ENCODE data around the gene PRIMPOL. TPM values are rescaled to one million over a fixed set of nuclear protein-coding genes. Genes with fewer than 3 reads are reported as not detected.

The PRIMPOL gene
- polyA plus RNA-seq, 1 donor from 2014 or later, result 12.6 TPM

DNA sequence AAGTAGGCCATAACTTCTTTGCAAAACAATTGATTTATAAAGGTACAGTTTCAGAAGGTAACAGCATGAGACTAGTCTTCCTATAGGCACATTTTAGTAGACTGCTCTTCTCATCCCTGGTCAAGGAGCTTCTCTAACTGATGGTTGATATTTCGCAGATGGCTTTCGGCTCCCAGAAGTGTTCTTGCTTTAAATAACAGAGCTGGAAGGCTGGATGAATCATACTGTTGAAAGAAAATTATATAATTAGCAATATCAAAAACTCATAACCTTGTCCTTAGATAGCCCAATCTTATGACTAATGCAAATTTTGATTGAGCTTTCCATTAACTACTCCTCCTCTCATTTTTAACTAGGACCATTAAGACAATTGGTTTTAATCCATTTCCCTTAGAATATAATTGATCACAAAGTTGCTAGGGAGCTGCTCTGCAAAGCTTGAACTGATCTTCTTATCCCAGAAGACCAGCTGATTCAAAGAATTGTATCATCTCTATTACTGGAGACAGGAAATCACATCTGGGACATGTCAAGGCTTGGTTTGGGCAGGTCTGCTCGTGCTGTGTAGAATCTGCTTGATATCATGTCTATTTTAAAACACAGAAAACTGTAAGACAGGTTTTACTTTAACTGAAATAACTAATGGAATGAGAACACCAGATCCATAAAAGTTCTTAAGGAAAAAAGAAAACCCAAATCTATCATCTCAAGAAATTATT lies 45.8 kb downstream of the PRIMPOL start:
- H3K4me1 Mint-ChIP-seq, result no peaks in the 10 kb centered on the region
- no peak overlapping the region for H3K27ac Mint-ChIP-seq
- peaks cover 4% of the 10 kb centered on the region for H3K36me3 Mint-ChIP-seq
- H3K9me3 Mint-ChIP-seq, result no peaks in the 10 kb centered on the region
- H3K4me3 Mint-ChIP-seq, result no peak overlapping the region
- no peaks in the 10 kb centered on the region for H3K27me3 Mint-ChIP-seq

DNA sequence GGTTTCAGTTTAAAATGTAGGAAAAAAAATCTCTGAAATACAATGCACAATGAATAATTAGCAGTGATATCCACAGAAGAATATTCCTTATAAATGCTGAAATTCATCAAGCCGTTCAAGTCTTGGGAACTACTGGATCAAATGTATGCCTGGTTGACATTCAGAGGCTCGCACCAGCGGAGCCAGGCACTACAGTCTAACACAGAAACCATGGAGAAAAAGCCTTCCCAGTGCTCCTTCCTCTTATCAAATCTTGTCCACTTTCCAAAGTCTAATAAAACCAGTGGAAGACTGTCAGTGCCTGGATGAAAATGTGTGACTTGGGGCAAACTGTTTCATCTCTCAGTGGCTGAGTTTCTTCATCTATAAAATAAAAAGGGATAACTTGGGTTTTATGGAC lies 48.4 kb downstream of the PRIMPOL start:
- Mint-ChIP-seq H3K27ac (no peak overlapping the region), H3K4me3 (no peak overlapping the region), H3K27me3 (no peaks in the 10 kb centered on the region), H3K4me1 (no peaks in the 10 kb centered on the region), H3K9me3 (no peaks in the 10 kb centered on the region), H3K36me3 (peaks cover 4% of the 10 kb centered on the region)

DNA sequence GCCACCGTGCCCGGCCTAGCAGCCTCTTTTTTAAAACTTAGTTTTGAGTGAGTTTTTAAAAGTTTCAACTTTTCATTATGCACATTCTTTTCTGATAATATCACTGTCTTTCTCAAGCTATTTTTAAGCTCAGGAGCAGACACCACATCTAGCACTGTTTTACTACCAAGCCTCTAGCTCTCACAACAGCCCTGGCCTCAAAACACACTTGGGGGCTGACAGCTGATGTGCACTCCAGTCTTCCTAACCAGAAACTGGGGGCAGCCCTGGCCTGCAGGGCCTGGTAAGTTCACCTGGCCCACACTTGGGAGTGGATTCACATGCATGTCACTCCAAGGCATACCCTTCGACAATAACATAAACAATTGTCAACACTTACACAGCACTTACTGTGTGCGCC lies 50.4 kb downstream of the PRIMPOL start:
- Mint-ChIP-seq H3K27me3 (no peaks in the 10 kb centered on the region), H3K9me3 (no peaks in the 10 kb centered on the region), H3K4me3 (no peak overlapping the region), H3K27ac (no peak overlapping the region), H3K4me1 (no peaks in the 10 kb centered on the region), H3K36me3 (peaks cover 4% of the 10 kb centered on the region)

DNA sequence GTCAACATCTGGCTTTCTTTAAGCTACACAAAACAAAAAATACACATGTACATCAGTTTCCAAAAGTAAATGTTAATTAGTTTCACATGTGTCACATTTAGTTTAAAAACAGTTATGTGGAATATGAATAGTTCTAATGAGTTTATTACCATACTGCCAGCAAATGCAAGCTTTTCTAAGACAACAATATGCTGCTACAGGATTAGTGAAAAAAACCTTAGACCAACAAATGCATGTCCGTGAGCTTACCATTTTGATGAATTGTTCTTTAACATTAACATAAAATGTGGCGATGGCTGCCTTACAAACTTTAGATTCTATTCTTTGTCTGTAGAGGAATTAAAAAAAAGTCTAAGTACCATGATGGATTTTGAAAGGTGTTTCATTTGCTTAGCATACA lies 52.6 kb downstream of the PRIMPOL start:
- no peaks in the 10 kb centered on the region for H3K9me3 Mint-ChIP-seq
- H3K4me1 Mint-ChIP-seq, result peaks cover 0 to 3% (median 2%) of the 10 kb centered on the region in 3 donors
- no peak overlapping the region for H3K27ac Mint-ChIP-seq
- peaks cover 2% of the 10 kb centered on the region for H3K36me3 Mint-ChIP-seq
- H3K4me3 Mint-ChIP-seq, result no peak overlapping the region
- H3K27me3 Mint-ChIP-seq, result no peaks in the 10 kb centered on the region

DNA sequence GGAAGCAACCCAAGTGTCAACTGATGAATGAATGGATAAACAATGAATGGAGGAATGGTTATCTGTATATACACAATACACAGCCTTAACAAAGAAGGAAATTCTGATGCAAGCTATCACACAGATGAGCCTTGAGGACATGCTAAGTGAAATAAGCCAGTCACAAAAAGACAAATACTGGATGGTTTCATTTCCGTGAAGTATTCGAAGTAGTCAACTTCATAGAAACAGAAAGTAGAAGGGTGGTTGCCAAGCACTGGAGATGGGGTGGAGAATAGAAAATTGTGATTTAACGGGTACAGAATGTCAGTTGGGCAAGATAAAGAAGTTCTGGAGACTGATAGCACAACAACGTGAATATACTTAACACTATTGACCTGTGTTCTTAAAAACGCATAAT lies 56.2 kb downstream of the PRIMPOL start:
- peaks cover 4% of the 10 kb centered on the region for H3K36me3 Mint-ChIP-seq
- peaks cover 0 to 3% (median 2%) of the 10 kb centered on the region in 3 donors for H3K4me1 Mint-ChIP-seq
- H3K27me3 Mint-ChIP-seq, result no peaks in the 10 kb centered on the region
- no peak overlapping the region for H3K27ac Mint-ChIP-seq
- no peaks in the 10 kb centered on the region for H3K9me3 Mint-ChIP-seq
- peak overlapping the region in 2 of 4 donors; percentile 1 to 3 for H3K4me3 Mint-ChIP-seq

DNA sequence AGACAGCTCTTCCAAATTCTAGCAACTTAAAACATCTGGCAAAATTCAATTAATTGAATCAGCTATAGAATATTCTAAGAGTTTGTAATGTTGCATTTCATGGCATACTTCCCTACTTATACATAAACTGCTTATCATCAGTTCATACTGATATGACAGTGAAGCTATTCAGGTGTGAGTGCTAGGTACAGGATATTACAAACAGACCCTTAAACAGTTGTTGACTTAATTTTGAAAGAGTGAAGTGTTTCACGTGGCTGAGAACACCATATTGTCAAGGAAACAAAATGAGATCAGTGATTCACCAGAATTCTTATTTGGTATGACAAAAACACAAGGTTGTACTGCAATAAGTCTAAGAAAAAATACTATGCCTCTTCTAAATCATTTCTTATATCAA lies 56.9 kb downstream of the PRIMPOL start:
- peaks cover 4% of the 10 kb centered on the region for H3K36me3 Mint-ChIP-seq
- H3K27ac Mint-ChIP-seq, result no peak overlapping the region
- no peaks in the 10 kb centered on the region for H3K9me3 Mint-ChIP-seq
- H3K4me1 Mint-ChIP-seq, result peaks cover 0 to 3% (median 2%) of the 10 kb centered on the region in 3 donors
- H3K4me3 Mint-ChIP-seq, result peak overlapping the region in 1 of 4 donors; percentile 21
- H3K27me3 Mint-ChIP-seq, result no peaks in the 10 kb centered on the region

DNA sequence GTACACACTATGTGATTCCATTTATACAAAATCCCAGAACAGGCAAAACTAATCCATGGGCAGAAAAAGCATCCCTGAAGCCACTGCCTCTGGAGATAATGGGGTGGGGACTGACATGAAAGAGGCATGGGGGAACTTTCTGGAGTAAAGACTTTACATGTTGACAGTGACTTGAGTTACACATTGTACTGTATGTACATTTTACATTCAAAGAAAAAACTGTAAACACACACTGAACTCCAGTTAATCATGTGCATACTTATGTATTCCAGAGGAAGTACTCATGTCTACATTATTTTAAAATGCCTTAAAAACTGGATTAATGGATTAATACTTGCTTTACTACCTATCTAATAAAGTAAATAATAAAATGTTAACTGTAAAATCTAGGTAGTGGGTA lies 62.8 kb downstream of the PRIMPOL start:
- Mint-ChIP-seq H3K4me1 (peaks cover 2 to 5% (median 4%) of the 10 kb centered on the region in 3 donors), H3K27me3 (no peaks in the 10 kb centered on the region), H3K27ac (no peak overlapping the region), H3K36me3 (peaks cover 6% of the 10 kb centered on the region), H3K9me3 (no peaks in the 10 kb centered on the region), H3K4me3 (no peak overlapping the region)

DNA sequence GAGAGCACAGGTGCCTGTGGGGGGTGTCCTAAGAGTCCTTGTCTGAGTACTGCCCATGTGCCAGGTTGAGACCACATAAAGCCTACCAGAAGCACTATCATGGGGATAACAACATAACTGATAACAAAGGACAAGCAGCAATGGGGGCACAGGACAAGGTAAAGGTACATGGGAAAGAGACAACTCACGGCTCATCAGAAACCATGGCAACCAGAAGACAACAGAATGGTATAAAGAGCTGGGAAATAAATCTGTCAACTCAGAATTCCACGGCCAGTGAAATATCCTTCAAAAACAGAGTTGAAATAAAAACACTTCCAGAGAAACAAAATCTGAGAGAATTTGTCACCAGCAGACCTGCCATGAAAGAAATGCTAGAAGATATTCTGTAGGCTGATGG lies 64.3 kb downstream of the PRIMPOL start:
- Mint-ChIP-seq H3K9me3 (no peaks in the 10 kb centered on the region), H3K27ac (no peak overlapping the region), H3K4me3 (no peak overlapping the region)

DNA sequence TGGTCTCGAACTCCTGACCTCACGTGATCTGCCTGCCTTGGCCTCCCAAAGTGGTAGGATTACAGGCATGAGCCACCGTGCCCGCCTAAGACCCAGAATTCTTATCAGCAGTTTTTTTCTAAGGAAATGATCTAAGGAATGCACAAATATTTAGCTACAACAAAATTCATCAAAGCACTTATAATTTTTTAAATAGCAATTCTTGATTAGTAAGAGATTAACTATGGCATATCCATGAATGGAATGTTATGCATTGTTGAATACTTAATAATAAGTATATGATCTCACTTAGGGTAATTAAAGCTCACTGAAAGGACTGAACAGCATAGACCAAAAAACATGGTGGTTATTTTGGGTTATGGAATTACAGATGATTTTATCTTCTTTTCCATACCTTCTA lies 66.0 kb downstream of the PRIMPOL start:
- H3K9me3 Mint-ChIP-seq, result peaks cover 0 to 6% (median 4%) of the 10 kb centered on the region in 3 donors
- H3K4me3 Mint-ChIP-seq, result no peak overlapping the region
- no peak overlapping the region for H3K27ac Mint-ChIP-seq
- H3K27me3 Mint-ChIP-seq, result no peaks in the 10 kb centered on the region
- peaks cover 2 to 5% (median 4%) of the 10 kb centered on the region in 3 donors for H3K4me1 Mint-ChIP-seq
- peaks cover 3% of the 10 kb centered on the region for H3K36me3 Mint-ChIP-seq

More for the DNA sequence above, 64.3 kb downstream of the PRIMPOL start:
- Mint-ChIP-seq H3K4me1 (peaks cover 2 to 5% (median 4%) of the 10 kb centered on the region in 3 donors), H3K36me3 (peaks cover 6% of the 10 kb centered on the region), H3K27me3 (no peaks in the 10 kb centered on the region)

DNA sequence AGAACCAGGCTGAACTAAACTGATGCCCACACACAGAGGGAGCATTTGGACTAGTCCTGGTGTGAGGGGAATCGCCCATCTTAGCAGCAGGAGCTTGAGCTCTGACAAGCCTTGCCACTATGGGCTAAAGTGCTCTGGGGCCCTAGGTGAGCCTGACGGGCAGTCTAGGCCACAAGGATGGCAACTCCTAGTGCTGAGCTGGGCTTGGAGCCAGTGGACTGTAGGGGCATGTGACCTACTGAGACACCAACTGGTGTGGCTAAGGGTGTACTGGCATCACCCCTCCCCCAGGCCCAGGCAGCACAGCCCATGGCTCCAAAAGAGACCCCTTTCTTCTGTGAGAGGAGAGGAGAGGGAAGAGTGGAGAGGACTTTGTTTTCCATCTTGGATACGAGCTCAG lies 69.9 kb downstream of the PRIMPOL start:
- Mint-ChIP-seq H3K4me1 (peaks cover 4 to 5% (median 4%) of the 10 kb centered on the region in 3 donors), H3K36me3 (peaks cover 13% of the 10 kb centered on the region), H3K9me3 (peaks cover 4 to 19% (median 8%) of the 10 kb centered on the region in 3 donors), H3K27me3 (no peaks in the 10 kb centered on the region), H3K4me3 (no peak overlapping the region), H3K27ac (peak overlapping the region in 1 of 3 donors; percentile 29)

DNA sequence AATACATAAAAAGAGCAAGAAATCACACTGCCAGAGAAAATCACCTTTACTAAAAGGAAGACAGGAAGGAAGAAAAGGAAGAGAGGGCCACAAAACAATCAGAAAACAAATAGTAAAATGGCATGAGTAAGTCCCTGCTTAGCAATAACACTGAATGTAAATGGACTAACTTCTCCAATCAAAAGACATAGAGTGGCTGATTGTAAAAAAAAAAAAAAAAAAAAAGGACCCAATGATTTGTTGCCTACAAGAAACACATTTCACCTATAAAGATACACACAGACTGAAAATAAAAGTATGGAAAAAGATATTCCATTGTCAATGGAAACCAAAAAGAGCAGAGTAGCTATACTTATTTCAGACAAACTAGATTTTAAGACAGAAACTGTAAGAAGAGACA lies 71.7 kb downstream of the PRIMPOL start:
- H3K27ac Mint-ChIP-seq, result peak overlapping the region in 1 of 3 donors; percentile 60
- H3K27me3 Mint-ChIP-seq, result no peaks in the 10 kb centered on the region
- peaks cover 9 to 10% (median 9%) of the 10 kb centered on the region in 3 donors for H3K4me1 Mint-ChIP-seq
- H3K36me3 Mint-ChIP-seq, result peaks cover 12% of the 10 kb centered on the region
- H3K9me3 Mint-ChIP-seq, result peaks cover 4 to 19% (median 8%) of the 10 kb centered on the region in 3 donors
- H3K4me3 Mint-ChIP-seq, result no peak overlapping the region

DNA sequence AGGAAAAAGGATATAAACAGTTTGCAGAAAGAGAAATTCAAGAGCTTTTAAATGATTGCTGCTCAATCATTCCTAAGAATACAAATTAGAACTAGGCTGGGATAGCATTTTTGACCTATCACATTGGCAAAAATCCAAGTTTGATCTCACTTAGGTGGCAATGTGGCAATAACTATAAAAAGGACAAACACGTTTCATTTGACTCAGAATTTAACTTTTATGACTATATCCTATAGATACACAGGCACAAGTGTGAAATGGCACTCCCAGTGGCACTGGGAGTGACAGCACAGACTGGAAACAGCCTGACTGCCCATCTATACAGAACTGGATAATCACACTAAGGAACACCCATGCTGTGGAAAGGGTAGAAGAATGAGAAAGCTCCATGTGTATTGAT lies 73.3 kb downstream of the PRIMPOL start:
- H3K27ac Mint-ChIP-seq, result peak overlapping the region in 1 of 3 donors; percentile 11
- peaks cover 4 to 19% (median 8%) of the 10 kb centered on the region in 3 donors for H3K9me3 Mint-ChIP-seq
- H3K27me3 Mint-ChIP-seq, result no peaks in the 10 kb centered on the region
- H3K4me3 Mint-ChIP-seq, result no peak overlapping the region
- H3K36me3 Mint-ChIP-seq, result peaks cover 12% of the 10 kb centered on the region
- H3K4me1 Mint-ChIP-seq, result peaks cover 9 to 10% (median 9%) of the 10 kb centered on the region in 3 donors

DNA sequence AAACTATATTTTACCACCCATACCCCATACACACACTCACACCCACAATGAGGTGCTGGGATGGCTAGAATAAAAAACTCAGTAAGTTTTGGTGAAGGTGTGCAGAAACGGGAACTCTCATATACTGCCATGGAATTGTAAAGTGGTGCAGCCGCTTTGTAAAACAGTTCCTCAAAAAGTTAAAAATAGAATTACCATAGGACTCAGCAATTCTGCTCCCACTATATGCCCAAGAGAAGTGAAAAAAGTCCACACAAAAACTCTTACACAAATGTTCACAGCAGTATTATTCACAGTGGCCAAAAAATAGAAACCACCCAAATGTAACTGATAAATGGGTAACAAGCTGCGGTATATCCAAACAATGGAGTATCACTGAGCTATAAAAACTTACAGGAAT lies 77.9 kb downstream of the PRIMPOL start:
- H3K27ac Mint-ChIP-seq, result peak overlapping the region in 1 of 3 donors; percentile 18
- H3K4me3 Mint-ChIP-seq, result no peak overlapping the region
- peaks cover 3% of the 10 kb centered on the region for H3K36me3 Mint-ChIP-seq
- H3K4me1 Mint-ChIP-seq, result peaks cover 9 to 13% (median 10%) of the 10 kb centered on the region in 3 donors
- peaks cover 0 to 2% (median 0%) of the 10 kb centered on the region in 3 donors for H3K9me3 Mint-ChIP-seq
- no peaks in the 10 kb centered on the region for H3K27me3 Mint-ChIP-seq

DNA sequence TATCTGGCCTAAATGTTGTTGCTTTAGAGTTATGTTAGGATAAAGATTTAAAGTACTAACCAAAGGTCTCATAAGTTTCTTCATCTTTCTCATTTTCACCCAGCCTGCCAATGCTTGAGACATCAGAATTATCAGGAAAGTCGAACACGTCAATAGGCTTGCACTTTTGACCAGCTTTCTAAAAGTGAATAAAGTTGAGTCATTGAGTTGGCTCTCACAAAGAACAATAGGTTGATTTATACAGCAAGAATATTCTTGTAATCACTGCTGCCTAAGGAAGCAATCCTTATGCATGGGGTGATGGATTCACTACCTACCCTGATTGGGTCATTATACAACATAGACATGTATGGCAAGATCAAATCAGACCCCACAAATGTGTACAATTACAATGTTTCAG lies 79.3 kb downstream of the PRIMPOL start:
- H3K4me1 Mint-ChIP-seq, result peaks cover 13 to 18% (median 18%) of the 10 kb centered on the region in 3 donors
- peaks cover 2% of the 10 kb centered on the region for H3K36me3 Mint-ChIP-seq
- H3K4me3 Mint-ChIP-seq, result no peak overlapping the region
- no peaks in the 10 kb centered on the region for H3K9me3 Mint-ChIP-seq
- H3K27ac Mint-ChIP-seq, result no peak overlapping the region
- H3K27me3 Mint-ChIP-seq, result no peaks in the 10 kb centered on the region

DNA sequence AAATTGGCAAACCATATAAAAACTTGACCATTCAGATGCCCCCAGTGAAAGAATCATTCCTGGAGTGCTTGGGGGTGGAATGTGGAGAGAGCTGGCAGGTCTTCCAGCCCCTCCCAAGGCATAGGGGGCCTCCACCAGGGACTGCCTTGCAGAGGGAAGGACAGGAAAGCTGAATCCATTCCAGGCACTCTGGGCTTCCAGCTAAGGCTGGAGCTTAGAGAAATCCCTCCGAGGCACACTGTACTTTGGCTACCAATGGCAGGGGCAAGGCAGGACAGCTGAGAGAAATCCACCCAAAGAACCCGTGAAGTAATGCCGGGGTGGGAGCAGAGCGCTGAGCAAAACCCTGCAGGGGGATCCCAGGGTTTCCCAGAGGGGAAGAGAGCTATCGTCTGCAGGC lies 80.4 kb downstream of the PRIMPOL start:
- no peak overlapping the region for H3K4me3 Mint-ChIP-seq
- peaks cover 18 to 25% (median 18%) of the 10 kb centered on the region in 3 donors for H3K4me1 Mint-ChIP-seq
- no peak overlapping the region for H3K27ac Mint-ChIP-seq
- peaks cover 2% of the 10 kb centered on the region for H3K36me3 Mint-ChIP-seq
- H3K27me3 Mint-ChIP-seq, result no peaks in the 10 kb centered on the region
- no peaks in the 10 kb centered on the region for H3K9me3 Mint-ChIP-seq

DNA sequence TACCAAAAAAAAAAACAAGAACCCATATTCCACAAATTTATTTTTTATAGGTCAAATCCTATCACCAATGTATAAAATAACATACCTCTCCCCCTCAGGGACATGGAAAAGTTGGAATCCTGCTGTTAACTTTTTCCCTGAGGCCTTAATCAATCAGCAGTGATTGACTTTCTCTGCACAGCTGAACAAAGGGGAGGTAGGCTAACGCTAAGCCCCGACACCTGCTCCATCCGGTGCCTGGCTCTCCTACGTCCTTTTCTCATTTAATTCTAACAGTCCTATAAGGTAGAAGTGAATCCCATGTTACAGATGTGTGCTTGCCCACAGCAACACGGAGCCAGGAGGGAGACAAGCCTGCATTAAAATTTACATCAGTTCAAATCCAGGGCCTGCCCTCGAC lies 81.5 kb downstream of the PRIMPOL start:
- Mint-ChIP-seq H3K27ac (peak overlapping the region in 1 of 3 donors; percentile 79), H3K4me3 (peak overlapping the region in 1 of 4 donors; percentile 92), H3K36me3 (no peaks in the 10 kb centered on the region), H3K27me3 (no peaks in the 10 kb centered on the region), H3K9me3 (no peaks in the 10 kb centered on the region), H3K4me1 (peaks cover 14 to 20% (median 15%) of the 10 kb centered on the region in 3 donors)

All from IgD-negative memory B cell (primary cell).